Tongue (tissue), 3 donors: ENCODE data around the gene MKX. TPM values are rescaled to one million over a fixed set of nuclear protein-coding genes. Genes with fewer than 3 reads are reported as not detected.

ENCODE experiments used
- DNase-seq: peaks from one replicate; pipeline ENCODE4 v3.0.0-alpha.2; 2015
- small RNA-seq: library from RNA; depleted of rRNA; stranded (forward); fragments of <200 nt; gene quantifications from one replicate; pipeline ENCODE3, GENCODE V24; 2014; ENCODE audit warnings: low replicate concordance
- total RNA-seq: library from RNA; depleted of rRNA; stranded (reverse); fragments of >200 nt; gene quantifications from one replicate; pipeline ENCODE4 v1.2.3, GENCODE V29; 2014

Gene MKX
- total RNA-seq, 1 donor from 2014 or later: 0.51 TPM

DNA sequence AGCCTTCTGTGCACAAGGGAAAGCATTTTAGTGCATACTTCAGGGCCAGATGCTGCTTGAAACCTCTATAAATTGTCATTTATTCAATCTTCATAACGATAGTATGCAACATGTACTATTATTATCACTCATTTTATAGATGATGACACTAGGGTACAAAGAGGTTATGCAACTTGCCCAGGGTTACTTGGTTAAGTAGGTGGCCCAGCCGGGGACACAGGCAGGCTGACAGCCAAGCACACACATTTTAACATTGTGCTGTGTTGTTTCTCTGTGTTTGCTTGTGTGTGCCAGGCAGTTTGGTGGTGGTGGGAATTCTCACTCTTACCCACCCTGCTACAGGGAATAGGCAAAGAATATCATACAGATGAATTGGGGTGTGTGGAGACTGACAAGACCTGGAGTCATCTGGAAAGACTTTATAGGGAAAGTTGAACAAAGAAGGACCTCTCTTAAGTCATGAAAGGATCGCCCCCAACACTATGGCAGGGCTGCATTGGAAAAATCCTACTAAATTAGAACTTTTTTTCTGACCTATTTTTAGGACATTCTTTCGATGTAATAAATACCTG, 98.9 kb downstream of the MKX start:
- DNase-seq: no peak

DNA sequence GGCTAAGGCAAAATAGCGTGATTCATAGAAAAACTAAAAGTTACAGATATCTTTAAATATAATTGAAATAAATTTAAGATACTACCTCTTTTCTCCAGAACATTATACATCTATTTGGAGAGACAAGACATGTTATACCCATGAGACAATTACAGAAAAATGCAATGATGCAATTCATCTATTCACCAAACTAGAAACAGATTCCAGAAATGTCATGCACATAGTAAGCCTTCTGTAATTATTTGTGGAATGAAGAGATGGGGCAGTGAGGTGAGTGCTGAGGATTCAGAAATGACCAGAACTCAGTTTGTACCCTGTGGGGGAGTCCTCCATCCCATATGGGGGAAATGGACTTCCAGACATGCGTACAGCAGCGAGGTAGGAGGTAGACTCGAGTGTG, 99.4 kb downstream of the MKX start:
- no peak for DNase-seq

GRCh38 chr10:27644307-27644939, 101.2 kb downstream of the MKX start:
- DNase-seq: no peak

DNA sequence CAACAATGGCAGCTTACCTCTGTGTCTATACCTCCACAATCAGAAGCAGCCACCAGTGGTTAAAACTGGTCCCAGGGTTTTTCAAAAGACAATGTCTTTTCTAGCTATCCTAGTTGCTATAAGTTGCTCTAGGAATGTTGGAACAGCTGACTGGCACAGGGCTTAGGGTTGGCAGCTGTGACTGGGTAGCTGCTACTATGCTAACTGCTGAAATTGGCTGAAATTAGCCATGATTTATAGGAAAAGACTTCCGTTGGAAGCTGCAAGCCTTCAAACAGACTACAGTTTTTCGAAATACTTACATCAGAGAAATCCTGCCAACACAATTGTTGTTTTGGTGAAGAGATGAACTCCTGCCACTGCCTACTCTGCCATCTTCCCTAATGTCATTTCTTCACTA, 102.3 kb downstream of the MKX start:
- peak; percentile 92 for DNase-seq

GRCh38 chr10:27642023-27642589, 103.5 kb downstream of the MKX start:
- no peak for DNase-seq

DNA sequence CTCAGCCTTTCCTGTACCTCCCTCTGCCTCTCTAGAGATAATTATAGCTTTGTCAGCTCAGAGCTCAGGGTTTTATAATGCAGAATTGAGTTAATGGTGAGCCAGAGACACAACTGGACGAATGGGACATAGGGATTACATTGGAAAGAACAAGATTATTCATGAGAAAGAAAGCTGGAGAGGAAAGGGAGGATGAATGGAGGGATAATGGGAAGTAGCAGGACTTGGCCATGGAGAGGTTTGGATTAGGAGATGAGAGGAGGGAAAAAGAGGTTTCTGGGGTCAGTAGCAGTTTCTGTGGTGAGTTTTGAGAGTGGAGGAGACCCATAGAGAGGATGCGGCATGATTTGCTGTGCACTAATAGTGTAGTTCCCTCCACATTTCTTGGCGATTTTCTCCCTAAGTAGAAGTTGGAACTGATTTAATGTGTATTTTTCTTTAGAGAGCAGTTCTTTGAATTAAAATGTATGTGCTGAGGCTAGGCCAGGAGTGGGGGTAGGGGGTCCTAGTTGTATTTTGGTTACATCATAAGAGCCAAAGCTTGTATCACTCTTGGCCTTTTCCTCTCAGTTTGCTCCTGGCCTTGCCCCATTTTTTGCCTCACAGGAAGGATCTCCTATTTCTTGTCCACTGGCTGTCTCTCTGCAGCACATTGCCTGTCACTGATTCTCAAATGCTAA, 107.4 kb downstream of the MKX start:
- DNase-seq: no peak

DNA sequence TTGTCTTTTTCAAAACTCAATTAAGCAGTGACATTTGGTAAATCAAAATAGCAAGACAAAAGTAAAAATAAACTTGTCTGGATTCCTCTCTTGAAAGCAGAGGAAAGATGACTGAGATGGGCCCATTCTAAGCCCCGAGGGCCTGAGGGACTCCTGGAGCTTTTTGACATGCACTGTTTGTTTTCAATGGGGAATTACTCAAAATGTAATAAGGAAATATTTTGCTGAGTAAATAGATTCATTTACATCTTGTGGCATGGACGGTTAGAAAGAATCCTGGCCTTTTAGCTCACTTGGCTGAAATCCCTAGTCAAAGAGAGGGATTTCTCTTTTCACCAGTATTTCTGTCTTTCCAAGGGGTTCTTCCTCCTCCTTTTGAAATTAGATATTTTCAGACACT, 108.0 kb downstream of the MKX start:
- DNase-seq: peak; percentile 18

- no peak for DNase-seq
Measured at GRCh38 chr10:27636816-27637215, 108.8 kb downstream of the MKX start.

DNA sequence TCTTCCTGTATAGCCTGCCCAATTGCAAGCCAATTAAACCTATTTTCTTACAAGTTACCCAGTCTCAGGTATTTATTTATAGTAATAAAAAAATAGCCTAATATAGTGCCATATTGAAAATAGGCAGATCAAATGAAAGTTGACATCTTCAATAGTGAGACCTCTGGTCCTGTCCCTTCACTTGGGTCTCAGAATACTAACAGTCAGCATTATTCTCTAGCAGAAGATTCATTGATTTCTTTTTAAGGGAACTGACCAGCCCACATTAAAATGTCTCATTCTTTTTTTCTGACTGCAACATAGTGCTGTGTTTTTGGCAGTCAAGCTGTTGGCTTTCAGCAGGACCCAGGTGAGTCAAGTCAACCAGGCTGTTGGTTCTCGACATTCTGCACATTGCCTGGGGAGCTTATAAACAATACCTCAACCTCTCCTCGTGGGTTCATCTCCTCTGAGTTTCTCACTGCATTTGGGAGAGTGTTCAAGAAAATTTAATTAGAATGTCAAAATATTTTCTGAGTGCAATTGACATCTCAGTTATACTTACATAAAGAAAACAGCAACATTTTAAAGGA, 109.8 kb downstream of the MKX start:
- DNase-seq: no peak

- DNase-seq: no peak
Measured at GRCh38 chr10:27635290-27635689, 110.3 kb downstream of the MKX start.

- peak; percentile 16 for DNase-seq
Measured at GRCh38 chr10:27628621-27629020, 117.0 kb downstream of the MKX start.

- no peak for DNase-seq
Measured at GRCh38 chr10:27626890-27627289, 118.7 kb downstream of the MKX start.

GRCh38 chr10:27625452-27626211, 120.0 kb downstream of the MKX start:
- peak; percentile 84 for DNase-seq

DNA sequence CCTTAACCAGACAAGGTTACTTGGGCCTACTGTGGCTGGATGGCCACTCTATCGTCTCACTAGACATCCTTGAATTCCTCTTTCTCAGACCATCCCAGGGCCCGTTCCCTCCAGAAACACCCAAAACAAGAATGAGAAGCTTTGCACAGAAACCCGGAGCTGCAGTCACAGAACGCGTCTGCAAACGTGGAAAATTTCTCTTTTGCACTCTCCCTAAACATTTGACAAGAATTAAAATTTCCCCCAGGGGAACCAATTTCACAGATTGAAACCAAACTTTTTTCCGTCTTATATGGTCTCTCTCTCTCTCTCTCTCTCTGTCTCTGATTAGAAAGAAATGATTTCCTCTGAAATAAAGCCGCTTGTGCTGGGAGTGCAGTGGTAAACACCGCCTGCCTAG, 120.7 kb downstream of the MKX start:
- DNase-seq: no peak

Small RNA genes within 50 kb of the gene (small RNA-seq; reads per million reads assigned to genes)
- not detected for gene RN7SKP132

Other genes with a start within 250 kb of the MKX start
- 77.0 TPM for gene RAB18, start 241.5 kb downstream of the MKX start, total RNA-seq